Neural cell (in vitro differentiated cells): ENCODE results near the gene TMEM170A. TPM values are rescaled to one million over a fixed set of nuclear protein-coding genes. Genes with fewer than 3 reads are reported as not detected.

Source experiments
- H2AFZ ChIP-seq: fragments of 200-600, 300-800 bp; sonication (generic), shearing (Covaris generic); 2 replicates; pipeline ENCODE4 v1.6.0; 2014; ENCODE audit warnings: low read depth, mild to moderate bottlenecking, antibody characterized with exemption, low read length, moderate library complexity
- H3F3A ChIP-seq: fragments of 200-600 bp; shearing (Covaris generic); 2 replicates; pipeline ENCODE4 v1.6.1; 2016; ENCODE audit warnings: mild to moderate bottlenecking, moderate library complexity, mixed read lengths, antibody characterized with exemption, low read length; ENCODE audit not compliant: insufficient read depth, poor library complexity, severe bottlenecking
- H3K27ac ChIP-seq: fragments of 200-600, 300-800 bp; sonication (generic), shearing (Covaris generic); 2 replicates; pipeline ENCODE4 v1.5.1; 2014; ENCODE audit warnings: mild to moderate bottlenecking, low read length, moderate library complexity
- H3K27me3 ChIP-seq: fragments of 300-800, 200-600 bp; sonication (generic), shearing (Covaris generic); 2 replicates; pipeline ENCODE4 v1.6.0; 2014; ENCODE audit warnings: mild to moderate bottlenecking, low read depth, low read length, moderate library complexity; ENCODE audit not compliant: insufficient read depth
- H3K36me3 ChIP-seq: fragments of 300-800, 200-600 bp; sonication (generic), shearing (Covaris generic); 2 replicates; pipeline ENCODE4 v1.5.1; 2014; ENCODE audit warnings: mild to moderate bottlenecking, antibody characterized with exemption, low read length, moderate library complexity; ENCODE audit not compliant: insufficient read depth
- H3K4me2 ChIP-seq: fragments of 300-800, 200-600 bp; sonication (generic), shearing (Covaris generic); 2 replicates; pipeline ENCODE4 v1.6.0; 2014; ENCODE audit warnings: mild to moderate bottlenecking, low read length
- H3K4me3 ChIP-seq: fragments of 300-800, 200-600 bp; sonication (generic), shearing (Covaris generic); 2 replicates; pipeline ENCODE4 v1.5.1; 2014; ENCODE audit warnings: mild to moderate bottlenecking, low read length, moderate library complexity
- H3K79me2 ChIP-seq: fragments of 200-600 bp; shearing (Covaris generic); replicated peaks from 2 replicates; pipeline ENCODE4 v1.6.0; 2014; ENCODE audit warnings: mild to moderate bottlenecking, low read length, moderate library complexity; ENCODE audit not compliant: insufficient read depth
- H3K9ac ChIP-seq: fragments of 300-800, 200-600 bp; sonication (generic), shearing (Covaris generic); 2 replicates; pipeline ENCODE4 v1.6.1; 2016; ENCODE audit warnings: mild to moderate bottlenecking, low read length, mixed read lengths
- H3K9me2 ChIP-seq: fragments of 200-600 bp; shearing (Covaris generic); 2 replicates; pipeline ENCODE4 v1.6.1; 2016; ENCODE audit warnings: mild to moderate bottlenecking, low read length, mixed read lengths; ENCODE audit not compliant: insufficient read depth
- H3K9me3 ChIP-seq: fragments of 200-600, 300-800 bp; sonication (generic), shearing (Covaris generic); 2 replicates; pipeline ENCODE4 v1.6.1; 2016; ENCODE audit warnings: mild to moderate bottlenecking, mixed run types, low read length, moderate library complexity, mixed read lengths
- H4K20me1 ChIP-seq: fragments of 200-600 bp; shearing (Covaris generic); 2 replicates; pipeline ENCODE4 v1.6.1; 2016; ENCODE audit warnings: mild to moderate bottlenecking, mixed run types; ENCODE audit not compliant: insufficient read depth
- CTCF ChIP-seq: fragments of 450-650 bp; IDR thresholded peaks from 2 replicates; pipeline ENCODE4 v1.5.1; 2014; ENCODE audit warnings: antibody characterized with exemption, mild to moderate bottlenecking, moderate library complexity; ENCODE audit not compliant: poor library complexity, severe bottlenecking
- EP300 ChIP-seq: fragments of 450-650 bp; conservative IDR thresholded peaks from 2 replicates; pipeline ENCODE4 v1.6.1; 2014; ENCODE audit warnings: antibody characterized with exemption, mild to moderate bottlenecking, moderate library complexity; ENCODE audit not compliant: poor library complexity, severe bottlenecking
- EZH2 ChIP-seq: fragments of 200-600, 300-800 bp; shearing (Covaris generic), sonication (generic); IDR thresholded peaks from 2 replicates; pipeline ENCODE4 v1.6.1; 2014; ENCODE audit warnings: antibody characterized with exemption, low read length, borderline replicate concordance, mild to moderate bottlenecking; ENCODE audit not compliant: insufficient read depth, poor library complexity, severe bottlenecking
- MXI1 ChIP-seq: fragments of 450-650 bp; conservative IDR thresholded peaks from 2 replicates; pipeline ENCODE4 v1.6.1; 2014; ENCODE audit warnings: antibody characterized with exemption, mild to moderate bottlenecking; ENCODE audit not compliant: poor library complexity, severe bottlenecking
- POLR2AphosphoS5 ChIP-seq: IDR thresholded peaks from 2 replicates; pipeline ENCODE4 v1.6.1; 2012
- RAD21 ChIP-seq: fragments of 450-650 bp; conservative IDR thresholded peaks from 2 replicates; pipeline ENCODE4 v1.6.1; 2014; ENCODE audit warnings: antibody characterized with exemption, mild to moderate bottlenecking, moderate library complexity
- REST ChIP-seq: IDR thresholded peaks from 2 replicates; pipeline ENCODE4 v1.6.1; 2012; ENCODE audit warnings: borderline replicate concordance
- SMC3 ChIP-seq: fragments of 450-650 bp; conservative IDR thresholded peaks from 2 replicates; pipeline ENCODE4 v1.6.1; 2014; ENCODE audit warnings: antibody characterized with exemption, mild to moderate bottlenecking, moderate library complexity; ENCODE audit not compliant: poor library complexity
- TAF1 ChIP-seq: IDR thresholded peaks from 2 replicates; pipeline ENCODE4 v1.6.1; 2012; ENCODE audit warnings: low read depth
- polyA minus RNA-seq: library from RNA; depleted of rRNA, polyadenylated mRNA; stranded (reverse); fragments of >200 nt; gene quantifications from 2 replicates; pipeline ENCODE4 v1.2.3, GENCODE V29; 2014
- polyA plus RNA-seq: library from polyadenylated mRNA; depleted of rRNA; stranded (reverse); fragments of >200 nt; gene quantifications from 2 replicates; pipeline ENCODE4 v1.2.3, GENCODE V29; 2014

The TMEM170A gene
- 32.2 and 35.9 TPM in 2 replicates for polyA plus RNA-seq
- 33.6 and 41.8 TPM in 2 replicates for polyA minus RNA-seq

GRCh38 chr16:75464122-75464918, at the start of gene TMEM170A:
TMEM170A (minus strand) TSS chr16:75464689; CDS start chr16:75464600, 89 bp downstream.
- Histone ChIP-seq H3K27me3 (no peaks in the 10 kb centered on the region), H3K36me3 (no peaks in the 10 kb centered on the region), H2AFZ (peak within 1 kb of the TSS; percentile 58), H3K4me3 (peak within 1 kb of the TSS; percentile 90), H3K4me2 (no peak within 1 kb of the TSS), H3K9me2 (no peaks in the 10 kb centered on the region), H3K27ac (peak within 1 kb of the TSS; percentile 94), H3F3A (no peaks in the 10 kb centered on the region), H3K9ac (peak within 1 kb of the TSS; percentile 86), H3K79me2 (peaks cover 35% of the 10 kb centered on the region), H4K20me1 (no peaks in the 10 kb centered on the region), H3K9me3 (no peaks in the 10 kb centered on the region)
- TF ChIP-seq REST (peak; percentile 26), RAD21 (peak; percentile 78), CTCF (peak; percentile 100), EZH2 (no peak), EP300 (peak; percentile 67), POLR2AphosphoS5 (peak; percentile 91), MXI1 (peak; percentile 77), TAF1 (peak; percentile 52), SMC3 (peak; percentile 84)

GRCh38 chr16:75506574-75506973, 42.1 kb upstream of the TMEM170A start:
- Histone ChIP-seq H3K9me2 (no peaks in the 10 kb centered on the region), H3K36me3 (no peaks in the 10 kb centered on the region), H3K79me2 (no peaks in the 10 kb centered on the region), H3K27me3 (no peaks in the 10 kb centered on the region), H3K9ac (no peak overlapping the region), H3K9me3 (no peaks in the 10 kb centered on the region), H3K4me3 (no peak overlapping the region), H3F3A (no peaks in the 10 kb centered on the region), H3K4me2 (no peak overlapping the region), H3K27ac (no peak overlapping the region), H2AFZ (no peak overlapping the region), H4K20me1 (no peaks in the 10 kb centered on the region)
- TF ChIP-seq RAD21: no peak
- no peak for TF ChIP-seq POLR2AphosphoS5
- no peak for TF ChIP-seq REST
- TF ChIP-seq SMC3: no peak
- no peak for TF ChIP-seq TAF1
- no peak for TF ChIP-seq EP300
- TF ChIP-seq MXI1: no peak
- TF ChIP-seq EZH2: no peak
- TF ChIP-seq CTCF: no peak
